PC-9 (cell line): Measurements from ENCODE around the gene DPYD. TPM values are rescaled to one million over a fixed set of nuclear protein-coding genes. Genes with fewer than 3 reads are reported as not detected.

ENCODE experiments used
- BruUV-seq: library from RNA; stranded (reverse); fragments of 400-500 nt; replicated peaks from 2 replicates; lab custom pipeline; 2021; lab: Mats Ljungman, UMichigan
- CTCF ChIA-PET: fragments of 300-600 bp; sonication (Branson Sonifier 250); formaldehyde crosslinking; loops from one replicate; lab custom pipeline; 2022; ENCODE audit warnings: antibody characterized with exemption; lab: Charles Lee
- POLR2A ChIA-PET: fragments of 300-600 bp; sonication (Branson Sonifier 250); formaldehyde crosslinking; loops from one replicate; lab custom pipeline; 2022; ENCODE audit warnings: antibody characterized with exemption; ENCODE audit not compliant: unreplicated experiment; lab: Charles Lee
- DNase-seq, 2 experiments: peaks; one replicate each; pipeline versions ENCODE4 v3.0.0 to v3.0.0-alpha.2; 2015 to 2022; ENCODE audit warnings: mixed read lengths in 1 of 2
- H2AFZ ChIP-seq: fragments of 200-600 bp; sonication (generic); 2 replicates; pipeline ENCODE4 v1.8.1; 2017; ENCODE audit warnings: antibody characterized with exemption
- H3F3A ChIP-seq: fragments of 200-600 bp; sonication (generic); 2 replicates; pipeline ENCODE4 v1.8.1; 2017; ENCODE audit warnings: antibody characterized with exemption, mild to moderate bottlenecking, low read depth; ENCODE audit not compliant: insufficient read depth
- H3K27ac ChIP-seq: fragments of 200-600 bp; sonication (generic); 2 replicates; pipeline ENCODE4 v1.6.1; 2016; ENCODE audit warnings: mixed run types
- H3K27me3 ChIP-seq: fragments of 200-600 bp; sonication (generic); 2 replicates; pipeline ENCODE4 v1.6.1; 2016; ENCODE audit warnings: low read depth, mixed run types; ENCODE audit not compliant: insufficient read depth
- H3K36me3 ChIP-seq: fragments of 200-600 bp; sonication (generic); 2 replicates; pipeline ENCODE4 v1.6.1; 2016; ENCODE audit warnings: low read depth, mixed run types
- H3K4me1 ChIP-seq: fragments of 200-600 bp; sonication (generic); replicated peaks from 2 replicates; pipeline ENCODE4 v1.6.1; 2016; ENCODE audit warnings: mixed run types; ENCODE audit not compliant: insufficient read depth
- H3K4me2 ChIP-seq: fragments of 200-600 bp; sonication (generic); 2 replicates; pipeline ENCODE4 v1.6.1; 2017; ENCODE audit warnings: mixed run types
- H3K4me3 ChIP-seq: fragments of 200-600 bp; sonication (generic); 2 replicates; pipeline ENCODE4 v1.6.1; 2016; ENCODE audit warnings: mixed run types
- H3K79me2 ChIP-seq: fragments of 200-600 bp; sonication (generic); 2 replicates; pipeline ENCODE4 v1.6.1; 2017; ENCODE audit warnings: low read depth, mixed run types
- H3K9me2 ChIP-seq: fragments of 200-600 bp; sonication (generic); 2 replicates; pipeline ENCODE4 v1.8.1; 2017; ENCODE audit warnings: mild to moderate bottlenecking; ENCODE audit not compliant: insufficient read depth
- H3K9me3 ChIP-seq: fragments of 200-600 bp; sonication (generic); 2 replicates; pipeline ENCODE4 v1.8.1; 2016; ENCODE audit warnings: low read depth; ENCODE audit not compliant: insufficient read depth
- H4K20me1 ChIP-seq: fragments of 200-600 bp; sonication (generic); 2 replicates; pipeline ENCODE4 v1.8.1; 2017; ENCODE audit not compliant: insufficient read depth
- EZH2 ChIP-seq: fragments of 200-600 bp; sonication (generic); IDR thresholded peaks from 2 replicates; pipeline ENCODE4 v1.8.0; 2017; ENCODE audit warnings: antibody characterized with exemption, low read depth
- intact Hi-C: fragments of 100-400 bp; cut with micrococcal nuclease; formaldehyde crosslinking; loops from one replicate; pipeline ENCODE4 v1.10.0; 2022; ENCODE audit not compliant: unreplicated experiment
- total RNA-seq: library from RNA; stranded (reverse); gene quantifications from 2 replicates; pipeline ENCODE4 v1.2.3, GENCODE V29; 2021
- TF ChIP-seq, protein P1 (sequence below): fragments of 200-600 bp; sonication (generic); conservative IDR thresholded peaks from 2 replicates; pipeline ENCODE4 v1.6.1; 2017; ENCODE audit warnings: mixed run types, antibody characterized with exemption, mild to moderate bottlenecking, moderate library complexity

DPYD gene
- total RNA-seq, 1 experiment from 2014 or later, result 24.1 TPM

GRCh38 chr1:97105531-97105930 is 815.3 kb downstream of the DPYD start:
- ChIA-PET POLR2A (no interaction called here), CTCF (interaction anchor here (0.6 kb wide), 1 partner anchor 123 kb away, joined by 5 read pairs; no protein-coding TSS in a partner anchor)
- H3K36me3 ChIP-seq, result no peaks in the 10 kb centered on the region
- H3K27ac ChIP-seq, result no peak overlapping the region
- H3K4me1 ChIP-seq, result no peaks in the 10 kb centered on the region
- no peaks in the 10 kb centered on the region for H3F3A ChIP-seq
- DNase-seq, result no peak
- intact Hi-C loops, result no loop called here
- H3K27me3 ChIP-seq, result no peaks in the 10 kb centered on the region
- TF ChIP-seq, protein P1, sequence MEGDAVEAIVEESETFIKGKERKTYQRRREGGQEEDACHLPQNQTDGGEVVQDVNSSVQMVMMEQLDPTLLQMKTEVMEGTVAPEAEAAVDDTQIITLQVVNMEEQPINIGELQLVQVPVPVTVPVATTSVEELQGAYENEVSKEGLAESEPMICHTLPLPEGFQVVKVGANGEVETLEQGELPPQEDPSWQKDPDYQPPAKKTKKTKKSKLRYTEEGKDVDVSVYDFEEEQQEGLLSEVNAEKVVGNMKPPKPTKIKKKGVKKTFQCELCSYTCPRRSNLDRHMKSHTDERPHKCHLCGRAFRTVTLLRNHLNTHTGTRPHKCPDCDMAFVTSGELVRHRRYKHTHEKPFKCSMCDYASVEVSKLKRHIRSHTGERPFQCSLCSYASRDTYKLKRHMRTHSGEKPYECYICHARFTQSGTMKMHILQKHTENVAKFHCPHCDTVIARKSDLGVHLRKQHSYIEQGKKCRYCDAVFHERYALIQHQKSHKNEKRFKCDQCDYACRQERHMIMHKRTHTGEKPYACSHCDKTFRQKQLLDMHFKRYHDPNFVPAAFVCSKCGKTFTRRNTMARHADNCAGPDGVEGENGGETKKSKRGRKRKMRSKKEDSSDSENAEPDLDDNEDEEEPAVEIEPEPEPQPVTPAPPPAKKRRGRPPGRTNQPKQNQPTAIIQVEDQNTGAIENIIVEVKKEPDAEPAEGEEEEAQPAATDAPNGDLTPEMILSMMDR, result no peak
- TF ChIP-seq EZH2, result no peak
- H3K9me2 ChIP-seq, result no peaks in the 10 kb centered on the region
- no peaks in the 10 kb centered on the region for H4K20me1 ChIP-seq
- H3K79me2 ChIP-seq, result no peaks in the 10 kb centered on the region
- H2AFZ ChIP-seq, result no peak overlapping the region
- no peaks in the 10 kb centered on the region for H3K9me3 ChIP-seq
- BruUV-seq, result no TSS peak
- H3K4me2 ChIP-seq, result no peak overlapping the region
- H3K4me3 ChIP-seq, result no peak overlapping the region

GRCh38 chr1:97101509-97101908 is 819.3 kb downstream of the DPYD start:
- Histone ChIP-seq H3F3A (no peaks in the 10 kb centered on the region), H3K27me3 (no peaks in the 10 kb centered on the region), H3K9me2 (no peaks in the 10 kb centered on the region), H4K20me1 (no peaks in the 10 kb centered on the region), H3K4me2 (no peak overlapping the region), H2AFZ (no peak overlapping the region), H3K27ac (no peak overlapping the region), H3K4me3 (no peak overlapping the region), H3K36me3 (no peaks in the 10 kb centered on the region), H3K9me3 (peaks cover 3% of the 10 kb centered on the region; the same call in 1 of the 2 replicates), H3K4me1 (no peaks in the 10 kb centered on the region), H3K79me2 (no peaks in the 10 kb centered on the region)
- TF ChIP-seq, protein P1, result no peak
- no peak for TF ChIP-seq EZH2
- no TSS peak for BruUV-seq
- DNase-seq, result no peak
- ChIA-PET CTCF (interaction anchor here (0.7 kb wide), 1 partner anchor 1380 kb away, joined by 4 read pairs; no protein-coding TSS in a partner anchor), POLR2A (no interaction called here)
- intact Hi-C loops, result no loop called here

DNA sequence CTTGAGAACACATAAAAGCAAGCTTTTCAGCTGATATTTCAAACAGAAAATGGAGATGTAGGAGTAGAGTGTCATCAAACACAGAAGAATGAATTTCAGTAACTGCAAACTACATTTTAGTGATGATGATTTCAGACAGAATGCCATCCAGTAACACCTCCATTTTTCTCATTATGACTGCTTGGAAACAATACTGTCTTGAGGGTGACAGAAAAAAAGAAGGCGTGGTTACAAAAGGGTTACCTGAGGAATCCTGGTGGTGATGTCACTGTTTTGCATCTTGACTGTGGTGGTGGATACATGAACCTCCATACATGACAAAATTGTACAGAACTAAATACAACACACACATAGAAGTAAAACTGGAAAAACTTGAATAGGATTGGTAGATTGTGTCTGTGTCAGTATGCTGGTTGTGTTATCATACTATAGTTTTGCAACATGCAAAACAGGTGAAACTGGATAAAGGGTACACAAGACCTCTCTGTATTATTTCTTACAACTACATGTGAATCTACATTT is 823.4 kb downstream of the DPYD start:
- no peak overlapping the region for H3K4me3 ChIP-seq
- CTCF ChIA-PET, result no interaction called here
- no TSS peak for BruUV-seq
- no peak overlapping the region for H2AFZ ChIP-seq
- H3K9me3 ChIP-seq, result peaks cover 3% of the 10 kb centered on the region; the same call in 1 of the 2 replicates
- TF ChIP-seq EZH2, result no peak
- TF ChIP-seq, protein P1, result no peak
- H3K4me1 ChIP-seq, result no peaks in the 10 kb centered on the region
- no peaks in the 10 kb centered on the region for H3K79me2 ChIP-seq
- POLR2A ChIA-PET, result no interaction called here
- no peak for DNase-seq
- H3K27me3 ChIP-seq, result no peaks in the 10 kb centered on the region
- H3F3A ChIP-seq, result no peaks in the 10 kb centered on the region
- no peak overlapping the region for H3K4me2 ChIP-seq
- no peak overlapping the region for H3K27ac ChIP-seq
- H4K20me1 ChIP-seq, result no peaks in the 10 kb centered on the region
- no peaks in the 10 kb centered on the region for H3K9me2 ChIP-seq
- intact Hi-C loops, result no loop called here
- no peaks in the 10 kb centered on the region for H3K36me3 ChIP-seq
